NT2/D1 (cell line): ENCODE measurements around the gene DOC2B.
"Not testable (repeated sequence)": the region's sequence is repeated elsewhere in the genome, so short reads cannot be mapped to it uniquely, and the experiment has no call there.

Source experiments
- YY1 ChIP-seq: IDR thresholded peaks from 2 replicates; pipeline ENCODE4 v1.6.1; 2011; ENCODE audit not compliant: insufficient read length, insufficient read depth
- ZNF274 ChIP-seq: IDR thresholded peaks from 2 replicates; pipeline ENCODE4 v1.6.1; 2011; ENCODE audit warnings: mild to moderate bottlenecking, low read depth, low read length

GRCh38 chr17:139401-140205, 41.8 kb downstream of the DOC2B start:
- TF ChIP-seq YY1, ZNF274: not testable (repeated sequence)
